ENCODE results near the gene AQP11. TPM values are rescaled to one million over a fixed set of nuclear protein-coding genes. Genes with fewer than 3 reads are reported as not detected.
A peak's percentile ranks its signal among the peaks of the same experiment; 100 is the strongest.

The AQP11 gene
- total RNA-seq, 1 donor from 2014 or later = 0.75 TPM

GRCh38 chr11:77590194-77590782, 535 bp downstream of the AQP11 start:
- DNase-seq (ENCODE audit: low read depth) = peak; percentile 21
- no peaks in the 10 kb centered on the region for H3K27me3 ChIP-seq (ENCODE audit: control insufficient read depth, insufficient read depth, low read length)
- no peaks in the 10 kb centered on the region for H3K36me3 ChIP-seq (ENCODE audit: control insufficient read depth, insufficient read depth, low read length)
- TF ChIP-seq CTCF (IDR thresholded peaks at IDR 0.05; ENCODE audit: insufficient read depth, low read length, poor library complexity, severe bottlenecking) = no peak
- peak overlapping the region; percentile 69 for H3K4me3 ChIP-seq (ENCODE audit: low read depth, low read length)

DNA sequence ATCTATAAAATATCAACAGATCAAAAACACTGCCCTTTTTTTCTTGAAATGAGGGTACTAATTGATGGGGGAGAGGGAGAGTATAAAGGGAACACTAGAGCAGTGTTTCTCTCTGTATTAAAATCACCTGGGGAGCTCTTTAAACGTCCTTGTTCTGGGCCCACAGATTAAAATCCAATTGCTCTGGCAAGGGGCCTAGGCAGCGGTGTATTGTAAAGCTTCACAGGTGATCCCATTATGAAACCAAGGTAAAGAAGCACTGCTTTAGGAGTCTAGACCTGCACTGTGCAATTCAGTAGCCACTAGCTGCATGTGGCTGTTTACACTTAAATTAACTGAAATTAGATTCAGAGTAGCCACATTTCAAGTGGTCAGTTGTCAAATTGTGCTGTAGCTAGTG, 3.0 kb downstream of the AQP11 start:
- no peaks in the 10 kb centered on the region for H3K27me3 ChIP-seq (ENCODE audit: control insufficient read depth, insufficient read depth, low read length)
- H3K36me3 ChIP-seq (ENCODE audit: control insufficient read depth, insufficient read depth, low read length) = no peaks in the 10 kb centered on the region
- no peak overlapping the region for H3K4me3 ChIP-seq (ENCODE audit: low read depth, low read length)
- no peak for DNase-seq (ENCODE audit: low read depth)
- TF ChIP-seq CTCF (IDR thresholded peaks at IDR 0.05; ENCODE audit: insufficient read depth, low read length, poor library complexity, severe bottlenecking) = no peak

DNA sequence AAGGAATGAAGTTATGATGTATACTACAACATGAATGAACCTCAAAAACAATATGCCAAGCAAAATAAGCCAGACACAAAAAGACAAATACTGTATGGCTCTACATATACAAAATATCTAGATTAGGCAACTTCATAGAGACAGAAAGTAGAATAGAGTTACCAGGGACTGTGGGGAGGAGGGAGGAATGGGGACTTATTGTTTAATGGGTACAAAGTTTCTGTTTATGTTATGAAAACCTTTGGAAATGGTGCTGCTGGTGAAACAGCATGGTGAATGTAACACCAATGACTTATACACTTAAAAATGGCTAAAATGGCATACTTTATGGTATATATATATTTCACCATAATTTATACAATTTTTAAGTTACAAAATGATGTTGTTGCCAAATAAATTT, 4.1 kb downstream of the AQP11 start:
- Histone ChIP-seq H3K27me3 (ENCODE audit: control insufficient read depth, insufficient read depth, low read length) (no peaks in the 10 kb centered on the region), H3K4me3 (ENCODE audit: low read depth, low read length) (no peak overlapping the region), H3K36me3 (ENCODE audit: control insufficient read depth, insufficient read depth, low read length) (no peaks in the 10 kb centered on the region)
- TF ChIP-seq CTCF (IDR thresholded peaks at IDR 0.05; ENCODE audit: insufficient read depth, low read length, poor library complexity, severe bottlenecking) = no peak
- DNase-seq (ENCODE audit: low read depth) = no peak

GRCh38 chr11:77596626-77597025, 6.9 kb downstream of the AQP11 start:
- Histone ChIP-seq H3K4me3 (ENCODE audit: low read depth, low read length) (no peak overlapping the region), H3K36me3 (ENCODE audit: control insufficient read depth, insufficient read depth, low read length) (no peaks in the 10 kb centered on the region), H3K27me3 (ENCODE audit: control insufficient read depth, insufficient read depth, low read length) (no peaks in the 10 kb centered on the region)
- DNase-seq (ENCODE audit: low read depth) = no peak
- no peak for TF ChIP-seq CTCF (IDR thresholded peaks at IDR 0.05; ENCODE audit: insufficient read depth, low read length, poor library complexity, severe bottlenecking)

GRCh38 chr11:77598195-77598594, 8.4 kb downstream of the AQP11 start:
- H3K36me3 ChIP-seq (ENCODE audit: control insufficient read depth, insufficient read depth, low read length) = no peaks in the 10 kb centered on the region
- TF ChIP-seq CTCF (IDR thresholded peaks at IDR 0.05; ENCODE audit: insufficient read depth, low read length, poor library complexity, severe bottlenecking) = no peak
- H3K27me3 ChIP-seq (ENCODE audit: control insufficient read depth, insufficient read depth, low read length) = no peaks in the 10 kb centered on the region
- no peak for DNase-seq (ENCODE audit: low read depth)
- no peak overlapping the region for H3K4me3 ChIP-seq (ENCODE audit: low read depth, low read length)

GRCh38 chr11:77602381-77603088, 12.8 kb downstream of the AQP11 start:
- Histone ChIP-seq H3K4me3 (ENCODE audit: low read depth, low read length) (no peak overlapping the region), H3K27me3 (ENCODE audit: control insufficient read depth, insufficient read depth, low read length) (no peaks in the 10 kb centered on the region), H3K36me3 (ENCODE audit: control insufficient read depth, insufficient read depth, low read length) (no peaks in the 10 kb centered on the region)
- TF ChIP-seq CTCF (IDR thresholded peaks at IDR 0.05; ENCODE audit: insufficient read depth, low read length, poor library complexity, severe bottlenecking) = no peak
- peak; percentile 77 for DNase-seq (ENCODE audit: low read depth)

Measured in kidney epithelial cell (primary cell).